PC-3 (cell line): ENCODE data around the gene RAI1. TPM values are rescaled to one million over a fixed set of nuclear protein-coding genes. Genes with fewer than 3 reads are reported as not detected.
A peak's percentile ranks its signal among the peaks of the same experiment; 100 is the strongest.

Source experiments
- ATAC-seq: fragments of 200-7000 bp; cut with Tn5 transposase; 2 replicates; pipeline ENCODE4 v1.9.1; 2020; ENCODE audit warnings: mild to moderate bottlenecking, moderate library complexity
- BruUV-seq: library from RNA; stranded (reverse); fragments of 400-500 nt; replicated peaks from 2 replicates; lab custom pipeline; 2021; lab: Mats Ljungman, UMichigan
- CTCF ChIA-PET: fragments of 300-600 bp; sonication (Branson Sonifier 250); formaldehyde crosslinking; loops from one replicate; lab custom pipeline; 2022; ENCODE audit warnings: antibody characterized with exemption; lab: Charles Lee
- POLR2A ChIA-PET: fragments of 300-600 bp; sonication (Branson Sonifier 250); formaldehyde crosslinking; loops from one replicate; lab custom pipeline; 2022; ENCODE audit warnings: antibody characterized with exemption; ENCODE audit not compliant: unreplicated experiment; lab: Charles Lee
- DNase-seq: peaks from one replicate; pipeline ENCODE4 v3.0.0-alpha.2; 2015
- H2AFZ ChIP-seq: fragments of 300-600 bp; sonication (generic); 2 replicates; pipeline ENCODE4 v1.6.0; 2016; ENCODE audit warnings: antibody characterized with exemption, low read length
- H3F3A ChIP-seq: fragments of 300-600 bp; sonication (generic); one replicate; pipeline ENCODE4 v1.6.0; 2017; ENCODE audit warnings: antibody characterized with exemption, low read length, control low read depth, mild to moderate bottlenecking; ENCODE audit not compliant: unreplicated experiment
- H3K27ac ChIP-seq: fragments of 300-600 bp; sonication (generic); 2 replicates; pipeline ENCODE4 v1.5.1; 2016; ENCODE audit warnings: mild to moderate bottlenecking, low read length
- H3K27me3 ChIP-seq: fragments of 300-600 bp; sonication (generic); 2 replicates; pipeline ENCODE4 v1.6.1; 2016; ENCODE audit warnings: low read length, mixed read lengths
- H3K36me3 ChIP-seq: fragments of 300-600 bp; sonication (generic); 2 replicates; pipeline ENCODE4 v1.6.1; 2016; ENCODE audit warnings: low read depth, mixed run types, low read length, mixed read lengths
- H3K4me1 ChIP-seq: fragments of 300-600 bp; sonication (generic); 2 replicates; pipeline ENCODE4 v1.5.1; 2016; ENCODE audit warnings: low read length; ENCODE audit not compliant: insufficient read depth
- H3K4me2 ChIP-seq: fragments of 300-600 bp; sonication (generic); 2 replicates; pipeline ENCODE4 v1.6.0; 2016; ENCODE audit warnings: low read length
- H3K4me3 ChIP-seq: fragments of 300-600 bp; sonication (generic); 2 replicates; pipeline ENCODE4 v1.5.1; 2016; ENCODE audit warnings: mild to moderate bottlenecking, low read length, mixed read lengths
- H3K79me2 ChIP-seq: fragments of 300-600 bp; sonication (generic); 2 replicates; pipeline ENCODE4 v1.6.1; 2017; ENCODE audit warnings: low read length, mixed read lengths
- H3K9ac ChIP-seq: fragments of 300-600 bp; sonication (generic); 2 replicates; pipeline ENCODE4 v1.6.0; 2016; ENCODE audit warnings: mild to moderate bottlenecking, low read length
- H3K9me2 ChIP-seq: fragments of 300-600 bp; sonication (generic); replicated peaks from 2 replicates; pipeline ENCODE4 v1.6.1; 2016; ENCODE audit warnings: mixed run types, low read length, mixed read lengths
- H3K9me3 ChIP-seq: fragments of 300-600 bp; sonication (generic); 2 replicates; pipeline ENCODE4 v1.6.1; 2016; ENCODE audit warnings: low read length, mixed read lengths
- H4K20me1 ChIP-seq: fragments of 300-600 bp; sonication (generic); 2 replicates; pipeline ENCODE4 v1.6.1; 2016; ENCODE audit warnings: low read length, mixed read lengths
- EZH2 ChIP-seq: fragments of 300-600 bp; sonication (generic); IDR thresholded peaks from one replicate; pipeline ENCODE4 v1.6.1; 2017; ENCODE audit warnings: antibody characterized with exemption, mild to moderate bottlenecking, low read length; ENCODE audit not compliant: unreplicated experiment
- EZH2phosphoT487 ChIP-seq: fragments of 300-600 bp; sonication (generic); IDR thresholded peaks from 2 replicates; pipeline ENCODE4 v1.6.1; 2018; ENCODE audit warnings: mild to moderate bottlenecking, antibody characterized with exemption, low read length, borderline replicate concordance
- intact Hi-C: fragments of 100-400 bp; cut with micrococcal nuclease; formaldehyde crosslinking; loops from 2 replicates; pipeline ENCODE4 v1.9.0; 2023
- total RNA-seq: library from RNA; depleted of rRNA; stranded (reverse); fragments of >200 nt; gene quantifications from 2 replicates; pipeline ENCODE4 v1.2.3, GENCODE V29; 2014
- TF ChIP-seq, protein P1 (sequence below): fragments of 300-600 bp; sonication (generic); conservative IDR thresholded peaks from 2 replicates; pipeline ENCODE4 v1.5.1; 2017; ENCODE audit warnings: antibody characterized with exemption, low read depth, mild to moderate bottlenecking, low read length

RAI1 gene
- total RNA-seq, 1 experiment from 2014 or later, result 33.0 TPM

DNA sequence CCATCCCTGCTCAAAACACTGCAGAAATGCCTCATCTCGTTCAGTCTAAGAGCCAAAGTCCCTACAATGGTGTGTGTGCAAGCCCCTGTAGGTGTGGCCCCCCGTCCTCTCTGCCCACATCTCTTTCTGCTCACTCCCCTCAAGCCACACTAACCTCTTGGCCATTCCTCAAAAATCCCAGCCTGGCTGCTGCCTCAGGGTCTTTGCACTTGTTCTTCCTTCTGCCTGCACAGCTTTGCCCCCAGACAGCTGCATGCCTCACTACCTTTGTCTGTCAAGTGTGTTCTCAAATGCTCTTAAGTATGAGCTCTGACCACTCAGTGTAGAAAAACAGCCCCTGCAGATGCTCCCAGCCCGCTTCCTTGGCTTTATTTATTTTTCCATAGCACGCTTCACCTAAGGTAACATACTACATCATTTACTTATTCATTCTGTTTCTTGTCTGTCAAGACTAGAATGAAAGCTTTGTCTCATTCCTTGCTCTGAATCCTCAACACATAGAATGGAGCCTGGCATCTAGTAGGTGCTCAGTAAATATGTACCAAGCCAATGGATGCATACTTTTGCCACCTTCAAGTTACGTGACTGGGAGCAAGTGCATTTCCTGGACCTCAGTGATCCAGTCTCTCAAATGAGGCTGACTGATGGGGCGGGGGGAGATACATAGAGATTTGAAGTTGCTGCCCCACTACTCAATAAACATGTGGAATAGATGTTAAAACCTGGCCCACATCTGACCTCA, 38.1 kb downstream of the RAI1 start:
- H4K20me1 ChIP-seq, result peaks cover 24% of the 10 kb centered on the region; the same call in 1 of the 2 replicates
- no peak overlapping the region for H3K4me3 ChIP-seq
- no peak overlapping the region for H3K9ac ChIP-seq
- no peak overlapping the region for H3K27ac ChIP-seq
- intact Hi-C loops, result no loop called here
- peaks cover 79% of the 10 kb centered on the region for H3K79me2 ChIP-seq
- no peaks in the 10 kb centered on the region for H3F3A ChIP-seq
- H3K4me2 ChIP-seq, result no peak overlapping the region
- H3K36me3 ChIP-seq, result no peaks in the 10 kb centered on the region
- DNase-seq (no peak), ATAC-seq (no peak)
- H2AFZ ChIP-seq, result no peak overlapping the region
- no TSS peak for BruUV-seq
- no peaks in the 10 kb centered on the region for H3K27me3 ChIP-seq
- CTCF ChIA-PET, result no interaction called here
- no peaks in the 10 kb centered on the region for H3K9me3 ChIP-seq
- peaks cover 26% of the 10 kb centered on the region for H3K4me1 ChIP-seq
- no peaks in the 10 kb centered on the region for H3K9me2 ChIP-seq
- POLR2A ChIA-PET, result no interaction called here
- TF ChIP-seq EZH2 (no peak), EZH2phosphoT487 (no peak)
- TF ChIP-seq, protein P1, sequence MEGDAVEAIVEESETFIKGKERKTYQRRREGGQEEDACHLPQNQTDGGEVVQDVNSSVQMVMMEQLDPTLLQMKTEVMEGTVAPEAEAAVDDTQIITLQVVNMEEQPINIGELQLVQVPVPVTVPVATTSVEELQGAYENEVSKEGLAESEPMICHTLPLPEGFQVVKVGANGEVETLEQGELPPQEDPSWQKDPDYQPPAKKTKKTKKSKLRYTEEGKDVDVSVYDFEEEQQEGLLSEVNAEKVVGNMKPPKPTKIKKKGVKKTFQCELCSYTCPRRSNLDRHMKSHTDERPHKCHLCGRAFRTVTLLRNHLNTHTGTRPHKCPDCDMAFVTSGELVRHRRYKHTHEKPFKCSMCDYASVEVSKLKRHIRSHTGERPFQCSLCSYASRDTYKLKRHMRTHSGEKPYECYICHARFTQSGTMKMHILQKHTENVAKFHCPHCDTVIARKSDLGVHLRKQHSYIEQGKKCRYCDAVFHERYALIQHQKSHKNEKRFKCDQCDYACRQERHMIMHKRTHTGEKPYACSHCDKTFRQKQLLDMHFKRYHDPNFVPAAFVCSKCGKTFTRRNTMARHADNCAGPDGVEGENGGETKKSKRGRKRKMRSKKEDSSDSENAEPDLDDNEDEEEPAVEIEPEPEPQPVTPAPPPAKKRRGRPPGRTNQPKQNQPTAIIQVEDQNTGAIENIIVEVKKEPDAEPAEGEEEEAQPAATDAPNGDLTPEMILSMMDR, result no peak

DNA sequence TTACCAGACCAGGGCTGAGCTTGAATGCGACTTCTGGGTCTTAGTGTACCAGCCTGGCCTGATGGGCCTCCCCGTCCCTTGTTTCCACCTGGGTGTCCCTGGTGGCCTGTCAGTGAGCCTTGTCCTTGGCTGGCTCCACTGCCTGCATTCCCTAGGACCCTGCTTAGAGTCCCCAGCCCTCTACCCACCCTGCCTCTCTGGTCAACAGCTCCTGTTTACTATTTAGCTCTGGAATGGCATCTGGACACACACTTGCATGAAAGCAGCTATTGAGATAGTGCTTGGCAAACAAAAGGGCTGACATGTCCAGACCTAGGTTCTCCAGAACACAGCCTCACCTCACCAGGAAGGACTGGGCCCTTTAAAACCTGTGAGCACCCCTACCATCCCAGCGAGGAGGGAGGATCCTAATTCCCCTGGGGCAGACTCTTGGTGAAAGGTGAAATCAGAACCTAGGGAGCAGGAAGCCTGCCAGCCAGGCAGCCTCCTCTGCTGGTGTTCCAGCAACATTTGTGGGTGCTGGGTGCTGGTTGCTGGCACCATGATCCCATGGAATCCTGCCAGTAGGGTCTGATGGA, 38.8 kb downstream of the RAI1 start:
- H3K4me3 ChIP-seq, result no peak overlapping the region
- H4K20me1 ChIP-seq, result peaks cover 24% of the 10 kb centered on the region; the same call in 1 of the 2 replicates
- H3K79me2 ChIP-seq, result peaks cover 73% of the 10 kb centered on the region
- DNase-seq, result peak; percentile 26
- intact Hi-C loops, result no loop called here
- H3K4me1 ChIP-seq, result peaks cover 26% of the 10 kb centered on the region
- H3K9me3 ChIP-seq, result no peaks in the 10 kb centered on the region
- no peaks in the 10 kb centered on the region for H3F3A ChIP-seq
- peak; percentile 18; the same call in 1 of the 2 replicates for ATAC-seq
- no peaks in the 10 kb centered on the region for H3K9me2 ChIP-seq
- H3K27ac ChIP-seq, result no peak overlapping the region
- no peaks in the 10 kb centered on the region for H3K36me3 ChIP-seq
- H3K27me3 ChIP-seq, result no peaks in the 10 kb centered on the region
- CTCF ChIA-PET, result no interaction called here
- no TSS peak for BruUV-seq
- TF ChIP-seq, protein P1, result no peak
- TF ChIP-seq EZH2phosphoT487, result no peak
- no peak for TF ChIP-seq EZH2
- POLR2A ChIA-PET, result interaction anchor here (0.6 kb wide), 1 partner anchor 224 kb away, joined by 3 read pairs; the partner anchor contains the start of gene RASD1
- H2AFZ ChIP-seq, result no peak overlapping the region
- H3K4me2 ChIP-seq, result no peak overlapping the region
- H3K9ac ChIP-seq, result no peak overlapping the region
